Adrenal gland (tissue), 12 donors: Measurements from ENCODE around the gene GPR27. TPM values are rescaled to one million over a fixed set of nuclear protein-coding genes. Genes with fewer than 3 reads are reported as not detected.
A peak's percentile ranks its signal among the peaks of the same experiment; 100 is the strongest.

Experiments used
- DNase-seq, 7 donors: peaks; one replicate each; pipeline ENCODE4 v3.0.0-alpha.2; 2019 to 2020
- H3K27ac ChIP-seq, 5 donors: fragments of 200-600 bp; sonication (generic) in 4 of 5; 1 replicate in 3 of 5; 2 replicates in 2 of 5; pipeline versions ENCODE4 v1.5.1 to v1.8.0; 2016 to 2020; ENCODE audit warnings: mild to moderate bottlenecking in 1 of 5
- H3K27me3 ChIP-seq: fragments of 200-600 bp; 2 replicates; pipeline ENCODE4 v1.8.0; 2021
- H3K36me3 ChIP-seq, 2 donors: fragments of 200-600 bp; replicated peaks in 1 of 2; 1 replicate in 1 of 2; 2 replicates in 1 of 2; pipeline versions ENCODE4 v1.5.1 to v1.8.0; 2018 to 2022
- H3K4me1 ChIP-seq, 2 donors: fragments of 200-600 bp; replicated peaks in 1 of 2; 1 replicate in 1 of 2; 2 replicates in 1 of 2; pipeline versions ENCODE4 v1.5.1 to v1.8.0; 2018 to 2021
- H3K4me3 ChIP-seq, 4 donors: fragments of 200-600 bp; sonication (generic) in 3 of 4; one replicate each; pipeline ENCODE4 v1.5.1; 2016 to 2018
- H3K9me3 ChIP-seq, 3 donors: fragments of 200-600 bp; sonication (generic) in 1 of 3; replicated peaks in 1 of 3; 1 replicate in 2 of 3; 2 replicates in 1 of 3; pipeline versions ENCODE4 v1.5.1 to v1.8.0; 2016 to 2021
- POLR2A ChIP-seq, 2 donors: fragments of 450-650 bp; IDR thresholded peaks; one replicate each; pipeline ENCODE4 v1.6.1; 2017; ENCODE audit warnings: antibody characterized with exemption in 2 of 2, mild to moderate bottlenecking in 2 of 2, moderate library complexity in 1 of 2
- WGBS, 4 donors: extraction: QIAGEN DNeasy Blood & Tissue Kit in 2 of 4; methylation state at CpG; one replicate each; pipeline versions ENCODE4 v1.1.5 to v1.1.7; 2013 to 2017; 5-methylcytosine and 5-hydroxymethylcytosine counted together
- intact Hi-C, 2 donors: fragments of 100-400 bp; cut with DNase I; formaldehyde crosslinking; loops; one replicate each; pipeline versions ENCODE4 v1.14.1 to v1.15.0; 2022 to 2023
- polyA plus RNA-seq, 3 donors: library from polyadenylated mRNA; stranded (reverse); fragments of 200-250 nt in 2 of 3; fragments of 350-450 nt in 1 of 3; fragmentation: Illumina TruSeq in 1 of 3; extraction: RNeasy Lipid Tissue Mini Kit (QIAGEN cat#74804) in 1 of 3; gene quantifications; one replicate each; pipeline ENCODE4 v1.2.3, GENCODE V29; 2013 to 2014
- total RNA-seq, 9 donors: library from RNA; depleted of rRNA in 4 of 9; stranded (reverse); fragments of >200 nt in 4 of 9; fragments of 120-200 nt in 1 of 9; fragmentation: NEBNext Ultra II Directional in 1 of 9; extraction: Animal tissue kit (Norgen Biotek cat#: 25700) in 1 of 9; gene quantifications; one replicate each; pipeline versions ENCODE4 v1.1.0 to v1.2.4, GENCODE V29; 2013 to 2023
- TF ChIP-seq, protein P1 (sequence below), 6 experiments: fragments of 450-650 bp in 4 of 6; fragments of 200-600 bp in 2 of 6; sonication (generic) in 1 of 6; IDR thresholded peaks; 1 replicate in 5 of 6; 2 replicates in 1 of 6; pipeline versions ENCODE4 v1.5.1 to v1.8.0; 2016 to 2021; ENCODE audit warnings: antibody characterized with exemption in 6 of 6, mild to moderate bottlenecking in 2 of 6, moderate library complexity in 1 of 6
- donor health status: healthy with polysubstance abuse.
- donor health status: Bipolar disorder and iron deficiency.
- donor health status: DM: yes; HTN: yes; CAD: no.
- donor health status: DM: no; HTN: no; CAD: no.
- donor health status: DM: no; HTN: no; CAD: no.
- donor health status: DM: yes; HTN: yes; CAD: no.

GPR27 gene
- total and polyA plus RNA-seq, 12 donors = 0.48 to 3.9 (median 1.6) TPM; not detected in 1

DNA sequence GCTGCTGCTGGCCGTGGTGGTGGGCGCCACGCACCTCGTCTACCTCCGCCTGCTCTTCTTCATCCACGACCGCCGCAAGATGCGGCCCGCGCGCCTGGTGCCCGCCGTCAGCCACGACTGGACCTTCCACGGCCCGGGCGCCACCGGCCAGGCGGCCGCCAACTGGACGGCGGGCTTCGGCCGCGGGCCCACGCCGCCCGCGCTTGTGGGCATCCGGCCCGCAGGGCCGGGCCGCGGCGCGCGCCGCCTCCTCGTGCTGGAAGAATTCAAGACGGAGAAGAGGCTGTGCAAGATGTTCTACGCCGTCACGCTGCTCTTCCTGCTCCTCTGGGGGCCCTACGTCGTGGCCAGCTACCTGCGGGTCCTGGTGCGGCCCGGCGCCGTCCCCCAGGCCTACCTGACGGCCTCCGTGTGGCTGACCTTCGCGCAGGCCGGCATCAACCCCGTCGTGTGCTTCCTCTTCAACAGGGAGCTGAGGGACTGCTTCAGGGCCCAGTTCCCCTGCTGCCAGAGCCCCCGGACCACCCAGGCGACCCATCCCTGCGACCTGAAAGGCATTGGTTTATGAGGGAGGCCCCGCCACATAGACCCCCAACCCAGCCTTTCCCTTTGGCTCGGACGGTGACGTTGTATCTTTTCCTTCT, 1.1 kb downstream of the GPR27 start:
- WGBS, 4 donors = 24 to 36% (median 26%) methylated on average over 20 to 65 of the region's 65 CpGs
- H3K9me3 ChIP-seq = no peaks in the 10 kb centered on the region
- H3K36me3 ChIP-seq = no peaks in the 10 kb centered on the region
- H3K4me3 ChIP-seq = peak overlapping the region in 1 of 4 donors; percentile 54
- H3K4me1 ChIP-seq = peaks cover 0 to 2% of the 10 kb centered on the region in 2 donors
- TF ChIP-seq, protein P1, sequence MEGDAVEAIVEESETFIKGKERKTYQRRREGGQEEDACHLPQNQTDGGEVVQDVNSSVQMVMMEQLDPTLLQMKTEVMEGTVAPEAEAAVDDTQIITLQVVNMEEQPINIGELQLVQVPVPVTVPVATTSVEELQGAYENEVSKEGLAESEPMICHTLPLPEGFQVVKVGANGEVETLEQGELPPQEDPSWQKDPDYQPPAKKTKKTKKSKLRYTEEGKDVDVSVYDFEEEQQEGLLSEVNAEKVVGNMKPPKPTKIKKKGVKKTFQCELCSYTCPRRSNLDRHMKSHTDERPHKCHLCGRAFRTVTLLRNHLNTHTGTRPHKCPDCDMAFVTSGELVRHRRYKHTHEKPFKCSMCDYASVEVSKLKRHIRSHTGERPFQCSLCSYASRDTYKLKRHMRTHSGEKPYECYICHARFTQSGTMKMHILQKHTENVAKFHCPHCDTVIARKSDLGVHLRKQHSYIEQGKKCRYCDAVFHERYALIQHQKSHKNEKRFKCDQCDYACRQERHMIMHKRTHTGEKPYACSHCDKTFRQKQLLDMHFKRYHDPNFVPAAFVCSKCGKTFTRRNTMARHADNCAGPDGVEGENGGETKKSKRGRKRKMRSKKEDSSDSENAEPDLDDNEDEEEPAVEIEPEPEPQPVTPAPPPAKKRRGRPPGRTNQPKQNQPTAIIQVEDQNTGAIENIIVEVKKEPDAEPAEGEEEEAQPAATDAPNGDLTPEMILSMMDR (IDR thresholded peaks at IDR 0.05) = no peak
- TF ChIP-seq POLR2A (IDR thresholded peaks at IDR 0.05) = no peak
- peaks cover 16% of the 10 kb centered on the region for H3K27me3 ChIP-seq
- no peak for DNase-seq
- intact Hi-C loops = no loop called here
- H3K27ac ChIP-seq = no peak overlapping the region

GRCh38 chr3:71758091-71758490, 4.4 kb downstream of the GPR27 start:
- H3K9me3 ChIP-seq = no peaks in the 10 kb centered on the region
- no peak overlapping the region for H3K4me3 ChIP-seq
- H3K4me1 ChIP-seq = peaks cover 0 to 2% of the 10 kb centered on the region in 2 donors
- H3K27me3 ChIP-seq = peaks cover 25% of the 10 kb centered on the region
- no peak for TF ChIP-seq POLR2A (IDR thresholded peaks at IDR 0.05)
- TF ChIP-seq, protein P1 (IDR thresholded peaks at IDR 0.05) = no peak
- DNase-seq = no peak
- intact Hi-C loops = no loop called here
- H3K36me3 ChIP-seq = no peaks in the 10 kb centered on the region
- no peak overlapping the region for H3K27ac ChIP-seq
- 89 to 96% (median 91%) methylated on average over 2 of the region's 2 CpGs for WGBS, 4 donors

DNA sequence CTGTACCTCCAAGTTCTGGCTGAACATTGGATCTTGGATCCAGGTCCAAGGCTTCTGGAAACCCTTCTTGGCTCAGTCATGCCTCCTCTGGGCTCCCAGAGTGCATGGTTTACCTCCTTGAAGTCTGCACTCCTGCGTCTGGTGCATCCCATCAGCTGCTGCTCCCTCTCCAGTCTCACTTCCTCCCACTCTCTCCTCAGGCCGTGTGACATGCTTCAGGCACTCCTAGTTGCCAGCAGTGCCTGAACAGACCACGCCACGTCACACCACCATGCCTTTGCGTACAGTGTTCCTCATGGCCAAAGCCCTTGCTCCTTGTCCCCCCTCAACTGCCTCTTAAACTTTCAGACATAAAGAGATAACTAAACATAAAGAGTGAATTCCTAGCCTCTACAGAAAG, 5.7 kb downstream of the GPR27 start:
- intact Hi-C loops = no loop called here
- no peaks in the 10 kb centered on the region for H3K9me3 ChIP-seq
- TF ChIP-seq, protein P1 (IDR thresholded peaks at IDR 0.05) = no peak
- TF ChIP-seq POLR2A (IDR thresholded peaks at IDR 0.05) = no peak
- H3K4me3 ChIP-seq = no peak overlapping the region
- H3K4me1 ChIP-seq = no peaks in the 10 kb centered on the region
- WGBS, 4 donors = 70 to 82% (median 77%) methylated on average over 5 of the region's 5 CpGs
- peaks cover 30% of the 10 kb centered on the region for H3K27me3 ChIP-seq
- DNase-seq = no peak
- no peak overlapping the region for H3K27ac ChIP-seq
- H3K36me3 ChIP-seq = no peaks in the 10 kb centered on the region

DNA sequence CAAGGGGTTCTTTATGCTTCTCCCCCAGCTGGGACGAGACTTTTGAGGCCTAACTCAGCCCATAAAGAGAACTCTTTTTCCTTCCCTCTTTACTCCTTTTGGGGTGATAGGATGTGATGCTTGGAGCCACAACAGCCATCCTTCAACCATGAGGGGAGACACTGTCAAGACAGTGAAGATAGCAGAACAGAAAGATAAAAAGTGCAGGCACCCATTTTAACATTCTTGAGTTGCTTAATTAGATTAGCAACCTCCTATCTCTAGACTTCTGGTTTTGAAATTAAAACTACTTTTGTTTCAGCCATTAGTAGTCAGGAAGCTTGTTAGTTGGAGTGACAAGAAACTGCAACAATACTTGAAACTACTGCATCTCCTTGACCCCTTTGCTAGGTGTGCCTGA, 6.5 kb downstream of the GPR27 start:
- DNase-seq = no peak
- Histone ChIP-seq H3K27me3 (peaks cover 25% of the 10 kb centered on the region), H3K27ac (no peak overlapping the region), H3K36me3 (no peaks in the 10 kb centered on the region), H3K4me1 (no peaks in the 10 kb centered on the region), H3K9me3 (no peaks in the 10 kb centered on the region), H3K4me3 (no peak overlapping the region)
- TF ChIP-seq POLR2A (IDR thresholded peaks at IDR 0.05) = no peak
- TF ChIP-seq, protein P1 (IDR thresholded peaks at IDR 0.05) = no peak
- WGBS, 4 donors = 83 to 94% (median 90%) methylated on average over 1 of the region's 1 CpG
- intact Hi-C loops = no loop called here
